ENCODE results near the gene ZNF710. TPM values are rescaled to one million over a fixed set of nuclear protein-coding genes. Genes with fewer than 3 reads are reported as not detected.

The ZNF710 gene
- total RNA-seq, 1 experiment from 2014 or later: 10.0 TPM

- BruUV-seq (replicated peaks): no TSS peak
- peaks cover 10% of the 10 kb centered on the region for H3K79me2 ChIP-seq (ENCODE audit: insufficient read depth, low read length)
- CTCF ChIA-PET: no interaction called here
- H3K9ac ChIP-seq (ENCODE audit: low read length): no peak overlapping the region
- no peak overlapping the region for H3K27ac ChIP-seq (ENCODE audit: low read depth, low read length)
- ATAC-seq (no peak), DNase-seq (ENCODE audit: low read depth, low spot score) (no peak)
- H3K4me1 ChIP-seq (ENCODE audit: control insufficient read depth in 1 of 2, insufficient read depth in 2 of 2, low read length in 2 of 2): peaks cover 4 to 7% of the 10 kb centered on the region in 2 experiments; a peak in 3 of 4 replicates
- no peaks in the 10 kb centered on the region for H3K36me3 ChIP-seq (ENCODE audit: control insufficient read depth in 1 of 2, insufficient read depth in 2 of 2, low read length in 2 of 2)
- no peak for TF ChIP-seq CBX3 (IDR thresholded peaks at IDR 0.05; ENCODE audit: low read depth)
- TF ChIP-seq REST (IDR thresholded peaks at IDR 0.05; ENCODE audit: low read depth): no peak
- TF ChIP-seq CEBPB (IDR thresholded peaks at IDR 0.05; ENCODE audit: low read depth): no peak
- no peak for TF ChIP-seq RAD21 (IDR thresholded peaks at IDR 0.05; ENCODE audit: low read depth)
- no peak for TF ChIP-seq TCF7L2 (IDR thresholded peaks at IDR 0.05; ENCODE audit: borderline replicate concordance, extremely low read depth, insufficient read depth, insufficient read length)
- H3K4me2 ChIP-seq (ENCODE audit: low read length): no peak overlapping the region
- H3K9me2 ChIP-seq (ENCODE audit: insufficient read depth): no peaks in the 10 kb centered on the region
- H3K9me3 ChIP-seq (ENCODE audit: control insufficient read depth in 1 of 2, insufficient read depth in 1 of 2, low read depth in 1 of 2, low read length in 2 of 2): peaks cover 9 to 12% of the 10 kb centered on the region in 2 experiments; a peak in 3 of 4 replicates
- no peak overlapping the region for H2AFZ ChIP-seq (ENCODE audit: low read depth, low read length, poor library complexity, severe bottlenecking)
- RAD21 ChIA-PET (ENCODE audit: low non-redundant PET in 1 of 2, low total read pairs in 2 of 2, uncharacterized antibody in 2 of 2, unreplicated experiment in 2 of 2): no interaction called here
- intact Hi-C loops (cut with micrococcal nuclease): no loop called here
- H3K4me3 ChIP-seq (replicated peaks in 1 of 2; ENCODE audit: low read depth in 1 of 2, low read length in 2 of 2): no peak overlapping the region
- no peaks in the 10 kb centered on the region for H4K20me1 ChIP-seq (ENCODE audit: insufficient read depth)
- POLR2A ChIA-PET: no interaction called here
- H3K27me3 ChIP-seq (ENCODE audit: insufficient read depth, low read length): no peaks in the 10 kb centered on the region
Measured at GRCh38 chr15:90011705-90012104, 10.6 kb downstream of the ZNF710 start.

- ChIA-PET POLR2A (no interaction called here), RAD21 (ENCODE audit: low non-redundant PET in 1 of 2, low total read pairs in 2 of 2, uncharacterized antibody in 2 of 2, unreplicated experiment in 2 of 2) (no interaction called here), CTCF (no interaction called here)
- ATAC-seq (no peak), DNase-seq (ENCODE audit: low read depth, low spot score) (no peak)
- intact Hi-C loops (cut with micrococcal nuclease): no loop called here
- H3K27me3 ChIP-seq (ENCODE audit: insufficient read depth, low read length): no peaks in the 10 kb centered on the region
- no peak overlapping the region for H2AFZ ChIP-seq (ENCODE audit: low read depth, low read length, poor library complexity, severe bottlenecking)
- no TSS peak for BruUV-seq (replicated peaks)
- no peaks in the 10 kb centered on the region for H3K36me3 ChIP-seq (ENCODE audit: control insufficient read depth in 1 of 2, insufficient read depth in 2 of 2, low read length in 2 of 2)
- no peak overlapping the region for H3K9ac ChIP-seq (ENCODE audit: low read length)
- no peak overlapping the region for H3K4me3 ChIP-seq (replicated peaks in 1 of 2; ENCODE audit: low read depth in 1 of 2, low read length in 2 of 2)
- peaks cover 6% of the 10 kb centered on the region for H3K79me2 ChIP-seq (ENCODE audit: insufficient read depth, low read length)
- peaks cover 9 to 12% of the 10 kb centered on the region in 2 experiments; a peak in 3 of 4 replicates for H3K9me3 ChIP-seq (ENCODE audit: control insufficient read depth in 1 of 2, insufficient read depth in 1 of 2, low read depth in 1 of 2, low read length in 2 of 2)
- H3K4me2 ChIP-seq (ENCODE audit: low read length): no peak overlapping the region
- H3K27ac ChIP-seq (ENCODE audit: low read depth, low read length): no peak overlapping the region
- no peaks in the 10 kb centered on the region for H3K9me2 ChIP-seq (ENCODE audit: insufficient read depth)
- peaks cover 4 to 11% of the 10 kb centered on the region in 2 experiments; a peak in 3 of 4 replicates for H3K4me1 ChIP-seq (ENCODE audit: control insufficient read depth in 1 of 2, insufficient read depth in 2 of 2, low read length in 2 of 2)
- H4K20me1 ChIP-seq (ENCODE audit: insufficient read depth): no peaks in the 10 kb centered on the region
- TF ChIP-seq YY1 (IDR thresholded peaks at IDR 0.05; ENCODE audit: extremely low read depth, insufficient replicate concordance, low read depth, low read length): no peak
- TF ChIP-seq SP1 (IDR thresholded peaks at IDR 0.05; ENCODE audit: low read depth): no peak
- no peak for TF ChIP-seq ZNF274 (IDR thresholded peaks at IDR 0.05; ENCODE audit: low read depth, low read length)
- TF ChIP-seq MAX (IDR thresholded peaks at IDR 0.05): no peak
- TF ChIP-seq ATF3 (IDR thresholded peaks at IDR 0.05): no peak
- no peak for TF ChIP-seq TCF7L2 (IDR thresholded peaks at IDR 0.05; ENCODE audit: borderline replicate concordance, extremely low read depth, insufficient read depth, insufficient read length)
- no peak for TF ChIP-seq REST (IDR thresholded peaks at IDR 0.05; ENCODE audit: low read depth)
- TF ChIP-seq CEBPB (IDR thresholded peaks at IDR 0.05; ENCODE audit: low read depth): no peak
- no peak for TF ChIP-seq EZH2phosphoT487 (IDR thresholded peaks at IDR 0.05; ENCODE audit: borderline replicate concordance)
- TF ChIP-seq RAD21 (IDR thresholded peaks at IDR 0.05; ENCODE audit: low read depth): no peak
- TF ChIP-seq JUND (IDR thresholded peaks at IDR 0.05): no peak
- no peak for TF ChIP-seq POLR2A (IDR thresholded peaks at IDR 0.05; ENCODE audit: borderline replicate concordance, extremely low read depth, insufficient read depth, insufficient read length)
Measured at GRCh38 chr15:90013503-90013937, 12.4 kb downstream of the ZNF710 start.
